Fibroblast of peridontal ligament (primary cell): Measurements from ENCODE around the gene SMPD2.

ENCODE experiments used
- DNase-seq: peaks from one replicate; pipeline ENCODE4 v3.0.0-alpha.2; 2010; ENCODE audit errors: extremely low read depth

SMPD2 gene

GRCh38 chr6:109485266-109485935 is 44.9 kb downstream of the SMPD2 start:
- no peak for DNase-seq

DNA sequence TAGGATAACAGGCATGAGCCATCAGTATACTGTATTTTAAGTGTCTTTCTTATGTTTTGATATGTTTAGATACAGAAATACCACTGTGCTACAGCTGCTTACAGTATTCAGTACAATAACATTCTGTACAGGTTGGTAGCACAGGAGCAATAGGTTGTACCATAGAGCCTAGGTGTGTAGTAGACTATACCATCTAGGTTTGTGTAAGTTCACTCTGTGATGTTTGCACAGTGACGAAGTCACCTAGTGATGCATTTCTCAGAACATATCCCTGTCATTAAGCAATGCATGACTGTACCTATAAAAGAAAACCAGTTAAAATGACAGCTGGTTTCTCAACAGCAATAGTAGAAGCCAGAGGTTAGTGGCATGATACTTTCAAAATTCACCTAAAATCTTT is 45.5 kb downstream of the SMPD2 start:
- no peak for DNase-seq

DNA sequence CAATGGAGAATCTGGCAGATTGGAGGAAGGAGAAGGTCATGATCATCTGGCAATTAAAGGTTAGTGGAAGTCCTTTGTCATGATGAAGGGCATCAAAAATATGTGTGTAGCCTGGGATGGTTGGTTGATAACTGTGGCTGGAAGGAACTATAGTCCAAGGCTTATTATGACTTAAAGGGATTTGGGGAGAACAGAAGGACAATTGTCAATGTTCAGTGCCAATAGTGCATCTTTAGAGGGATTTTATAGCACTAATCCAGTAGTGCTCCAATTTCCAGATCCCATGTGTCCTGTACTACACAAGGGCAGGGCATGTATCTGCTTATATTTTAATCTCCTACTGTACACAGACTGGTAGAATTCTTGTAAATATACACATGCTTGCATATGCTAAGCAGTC is 47.5 kb downstream of the SMPD2 start:
- no peak for DNase-seq

DNA sequence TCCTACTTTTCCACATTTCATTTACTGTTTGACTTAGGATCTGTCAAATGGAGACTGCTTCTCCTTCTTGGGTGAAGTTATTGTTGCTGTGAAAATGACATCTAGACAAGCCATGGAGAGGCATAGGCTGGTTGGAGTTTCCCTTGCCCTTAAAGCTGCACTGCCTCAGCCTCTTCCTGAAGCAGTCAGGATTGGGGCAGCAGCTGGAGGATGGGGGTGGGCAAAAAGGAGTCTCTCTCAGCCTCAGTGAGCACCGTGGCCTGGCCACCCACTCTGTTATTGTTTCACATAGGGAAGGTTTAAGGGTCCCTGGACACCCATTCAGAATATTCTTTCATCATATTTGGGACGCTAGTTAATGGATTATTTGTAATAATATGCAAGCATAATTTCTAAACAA is 50.2 kb downstream of the SMPD2 start:
- no peak for DNase-seq

DNA sequence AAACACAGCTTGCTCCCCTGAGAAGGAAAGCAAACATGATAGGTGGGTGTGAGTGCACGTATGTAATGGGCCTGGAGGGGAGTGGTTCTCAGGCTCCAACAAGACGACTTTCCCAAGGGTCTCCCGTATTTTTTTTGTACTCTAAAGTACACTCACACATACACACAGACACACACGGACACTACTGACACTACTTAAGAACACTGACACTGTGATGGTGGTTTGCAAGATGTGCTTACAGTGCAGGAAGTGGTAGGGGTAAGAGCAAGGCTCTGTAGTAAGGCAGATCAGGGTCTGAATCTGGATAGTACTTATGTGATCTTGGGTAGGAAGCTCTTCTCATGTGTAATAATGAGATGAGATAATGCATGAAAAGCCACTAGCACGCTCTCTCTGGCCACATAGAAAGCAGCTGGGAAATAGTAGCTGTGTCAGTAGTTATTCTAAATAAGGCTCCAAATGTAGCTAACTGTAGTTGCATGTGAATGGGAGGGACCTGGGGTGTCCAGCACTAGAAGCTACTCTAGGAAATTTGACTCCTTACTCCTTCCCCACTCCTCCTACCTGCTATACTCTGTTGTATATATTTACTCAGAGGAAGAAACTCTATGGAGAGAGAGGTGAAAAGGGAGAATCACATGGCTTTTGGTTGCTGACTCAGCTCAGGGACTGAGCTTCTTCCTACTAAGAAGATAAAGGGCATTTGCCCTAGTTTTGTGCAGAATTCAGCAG is 50.8 kb downstream of the SMPD2 start:
- peak; percentile 30 for DNase-seq
